Measurements from ENCODE around the gene SPATA32. TPM values are rescaled to one million over a fixed set of nuclear protein-coding genes. Genes with fewer than 3 reads are reported as not detected.

The SPATA32 gene
- total RNA-seq, 1 experiment from 2014 or later = 0.81 TPM

- Mint-ChIP-seq H3K36me3 (ENCODE audit: insufficient read depth in 1 of 3, low read depth in 3 of 3) (peaks cover 9 to 60% (median 46%) of the 10 kb centered on the region in 3 experiments; a peak in 6 of 7 replicates), H3K27me3 (ENCODE audit: low read depth) (no peaks in the 10 kb centered on the region), H3K4me1 (no peaks in the 10 kb centered on the region), H3K27ac (peak overlapping the region; percentile 27 to 81 (median 70); a peak in 4 of 7 replicates), H3K4me3 (no peak overlapping the region), H3K9me3 (no peaks in the 10 kb centered on the region)
- H3K27ac ChIP-seq (ENCODE audit: insufficient read length, low read depth, low read length) = no peak overlapping the region
- H4K91ac ChIP-seq (ENCODE audit: insufficient read length, low read depth, low read length) = no peak overlapping the region
- no peak overlapping the region for H3K56ac ChIP-seq (ENCODE audit: insufficient read length, low read depth, low read length)
- H2BK120ac ChIP-seq (ENCODE audit: low read depth, low read length, poor library complexity, severe bottlenecking) = no peak overlapping the region
- H3K27me3 ChIP-seq (ENCODE audit: insufficient read depth, low read length) = no peaks in the 10 kb centered on the region
- H3K79me1 ChIP-seq (ENCODE audit: insufficient read depth, low read depth, low read length, poor library complexity, severe bottlenecking) = no peaks in the 10 kb centered on the region
- H2AK5ac ChIP-seq (ENCODE audit: insufficient read length, low read length) = no peak overlapping the region
- H4K8ac ChIP-seq (replicated peaks; ENCODE audit: insufficient read length, low read depth, low read length) = no peak overlapping the region
- H3T11ph ChIP-seq (ENCODE audit: low read length) = no peak overlapping the region
- H3K4ac ChIP-seq (ENCODE audit: low read depth, low read length) = no peak overlapping the region
- WGBS (ENCODE audit: extremely low coverage, insufficient read length, low lambda C conversion rate) = no CpG with 5 or more reads among the region's 10 CpGs
- H3K23me2 ChIP-seq (ENCODE audit: insufficient read length, low read depth, low read length, poor library complexity, severe bottlenecking) = no peaks in the 10 kb centered on the region
- no peak overlapping the region for H4K5ac ChIP-seq (ENCODE audit: insufficient read length, low read depth, low read length)
- H2BK5ac ChIP-seq (ENCODE audit: insufficient read length, low read length) = no peak overlapping the region
- no peak for DNase-seq
- no peak overlapping the region for H3K23ac ChIP-seq (ENCODE audit: insufficient read length, low read depth, low read length)
- no peak overlapping the region for H2BK12ac ChIP-seq (ENCODE audit: insufficient read length, low read depth, low read length)
- no peak overlapping the region for H2BK15ac ChIP-seq (ENCODE audit: low read depth, low read length)
- no peaks in the 10 kb centered on the region for H4K20me1 ChIP-seq (ENCODE audit: control insufficient read depth, insufficient read depth, insufficient read length)
- H2BK20ac ChIP-seq (ENCODE audit: low read depth, low read length, poor library complexity, severe bottlenecking) = no peak overlapping the region
- TF ChIP-seq CTCF (conservative IDR thresholded peaks at IDR 0.05) = no peak
- no peak overlapping the region for H3K4me2 ChIP-seq (ENCODE audit: insufficient read depth, insufficient read length, low read length)
- H3K79me2 ChIP-seq (ENCODE audit: insufficient read depth, low read length) = no peaks in the 10 kb centered on the region
- no peak overlapping the region for H3K14ac ChIP-seq (ENCODE audit: insufficient read depth, low read length)
- no peak overlapping the region for H3K18ac ChIP-seq (ENCODE audit: insufficient read length, low read depth, low read length)
- H3K4me1 ChIP-seq (ENCODE audit: insufficient read depth, low read length) = no peaks in the 10 kb centered on the region
- no peak overlapping the region for H2AFZ ChIP-seq (ENCODE audit: low read length)
- H3K9ac ChIP-seq (ENCODE audit: extremely low read depth, insufficient read length, low read length) = no peak overlapping the region
- H3K9me3 ChIP-seq (ENCODE audit: control insufficient read depth, low read depth, low read length) = no peaks in the 10 kb centered on the region
Measured at GRCh38 chr17:45283711-45284110, 21.8 kb upstream of the SPATA32 start.
